ENCODE measurements around the gene TAX1BP3.

TAX1BP3 gene

GRCh38 chr17:3657874-3658783 lies 10.2 kb downstream of the TAX1BP3 start:
- no peak for DNase-seq

DNA sequence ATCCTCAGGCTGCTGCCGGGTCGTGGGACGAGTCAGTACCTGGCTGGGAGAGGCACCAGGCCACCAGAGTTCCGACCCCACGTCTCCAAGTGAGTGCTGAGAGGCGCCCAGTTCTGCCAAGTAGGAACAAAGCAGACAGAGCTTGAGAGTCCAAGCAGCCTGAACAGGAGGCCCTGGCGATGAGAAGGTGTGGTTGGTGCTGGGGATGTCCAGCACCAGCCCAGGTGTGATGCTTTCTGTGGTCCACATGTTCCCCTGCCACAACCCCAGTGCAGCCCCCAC lies 10.8 kb downstream of the TAX1BP3 start:
- DNase-seq: no peak

DNA sequence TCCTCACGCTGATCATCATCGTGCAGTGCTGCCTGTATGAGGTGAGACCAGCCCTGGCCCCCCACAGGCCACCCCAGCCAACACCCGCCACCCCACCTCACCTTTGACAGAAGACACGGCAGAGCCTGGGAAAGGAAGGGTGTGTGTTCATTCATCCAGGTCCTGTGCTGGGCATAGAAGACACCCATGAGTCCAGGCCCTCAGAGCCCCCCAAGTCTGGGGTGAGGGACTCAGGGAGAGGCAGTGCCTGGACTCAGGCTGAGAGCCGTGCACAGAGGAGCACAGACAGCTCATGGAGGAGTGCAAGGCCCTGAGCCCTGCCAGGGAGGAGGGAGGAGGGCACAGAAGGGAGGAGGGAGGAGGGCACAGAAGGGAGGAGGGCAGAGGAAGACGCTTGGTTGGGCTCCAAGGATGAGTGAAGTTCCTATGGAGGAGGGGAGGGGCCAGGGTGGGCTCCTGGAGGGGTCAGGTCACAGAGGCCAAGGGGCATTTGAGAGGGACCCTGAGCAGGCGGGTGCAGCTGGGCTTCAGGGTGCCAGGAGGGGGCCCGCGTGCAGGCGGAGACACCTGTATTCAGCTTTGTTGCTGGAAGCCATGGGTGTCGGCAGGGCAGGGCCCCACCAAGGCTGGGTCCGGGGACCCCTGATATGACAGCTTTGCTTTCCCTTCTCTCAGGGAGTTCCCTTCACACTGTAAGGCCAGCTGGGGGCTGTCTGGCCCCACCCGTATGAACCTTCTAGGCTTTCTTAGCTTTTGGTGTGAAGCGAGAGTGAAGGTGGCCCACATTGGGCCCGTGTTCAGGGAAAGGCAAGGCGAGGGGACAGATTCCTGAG lies 11.4 kb downstream of the TAX1BP3 start:
- DNase-seq: no peak

DNA sequence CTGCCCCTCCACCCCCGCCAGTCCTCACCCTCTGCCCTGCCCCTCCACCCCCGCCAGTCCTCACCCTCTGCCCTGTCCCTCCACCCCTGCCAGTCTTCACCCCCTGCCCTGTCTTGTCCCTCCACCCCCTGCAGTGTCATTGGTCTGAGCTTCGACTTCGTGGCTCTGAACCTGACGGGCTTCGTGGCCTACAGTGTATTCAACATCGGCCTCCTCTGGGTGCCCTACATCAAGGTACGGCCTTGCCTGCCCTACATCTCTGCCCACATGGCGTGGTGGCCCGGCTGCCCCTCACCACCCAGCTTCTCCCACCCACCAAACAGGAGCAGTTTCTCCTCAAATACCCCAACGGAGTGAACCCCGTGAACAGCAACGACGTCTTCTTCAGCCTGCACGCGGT lies 12.0 kb downstream of the TAX1BP3 start:
- no peak for DNase-seq

GRCh38 chr17:3655766-3656165 lies 12.6 kb downstream of the TAX1BP3 start:
- DNase-seq: no peak

DNA sequence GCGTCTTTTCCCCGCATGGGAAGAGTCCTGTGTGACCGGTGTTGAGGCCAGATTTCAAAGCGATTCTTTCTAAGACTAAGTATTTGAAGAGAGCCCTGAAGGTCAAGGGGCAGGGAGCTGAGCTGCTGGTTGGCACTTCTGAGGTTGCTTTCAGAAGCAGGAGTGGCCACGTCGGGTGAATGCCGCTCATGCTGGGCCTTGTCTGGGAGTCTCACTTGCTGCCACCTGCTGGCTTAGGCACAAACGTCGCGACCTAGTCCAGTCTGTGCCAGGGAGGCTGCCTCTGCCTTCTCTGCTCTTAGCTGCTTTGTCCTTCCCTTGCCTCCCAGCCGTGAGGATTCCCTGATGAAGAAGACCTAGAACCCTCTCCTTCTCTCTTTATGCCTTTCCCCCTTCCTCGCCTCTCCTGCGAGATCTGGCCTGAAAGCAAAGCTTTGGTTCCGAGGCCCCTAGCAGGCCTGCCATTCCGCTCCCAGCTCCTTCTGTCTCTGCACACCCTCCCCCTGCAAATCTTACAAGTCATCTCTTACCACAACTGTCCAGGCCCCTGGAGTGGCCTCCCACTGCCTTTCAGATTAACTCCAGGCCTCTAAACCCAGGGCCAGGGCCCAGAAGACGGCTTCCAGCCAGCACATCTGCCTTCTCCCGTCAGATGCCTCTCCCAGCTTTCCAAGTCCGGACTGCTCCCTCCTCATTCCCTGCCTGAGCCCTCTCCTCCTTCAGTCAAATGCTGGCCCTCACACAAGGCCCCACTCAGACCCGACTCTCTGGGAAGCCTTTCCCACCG lies 20.4 kb downstream of the TAX1BP3 start:
- peak; percentile 31 for DNase-seq

DNA sequence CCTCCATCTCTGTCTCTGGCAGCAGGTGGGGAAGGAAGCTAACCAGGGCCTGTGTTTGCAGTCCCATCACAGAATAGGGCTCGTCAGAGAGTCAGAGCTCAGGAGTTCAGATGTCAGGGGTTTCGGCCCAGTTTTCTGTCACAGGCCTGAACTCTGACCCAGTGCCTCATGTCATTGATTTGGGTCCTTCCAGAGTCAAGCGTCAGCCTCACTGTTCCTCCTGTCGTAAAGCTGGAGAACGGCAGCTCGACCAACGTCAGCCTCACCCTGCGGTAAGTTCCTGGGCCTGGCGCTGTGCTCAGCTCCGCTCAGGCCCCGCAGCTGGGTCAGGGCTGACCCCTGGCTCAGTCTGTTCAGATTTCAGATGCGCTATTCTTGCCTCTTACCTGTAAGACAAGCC lies 21.1 kb downstream of the TAX1BP3 start:
- no peak for DNase-seq

- no peak for DNase-seq
Measured at GRCh38 chr17:3645310-3645709, 23.1 kb downstream of the TAX1BP3 start.

- DNase-seq: no peak
Measured at GRCh38 chr17:3643889-3644349, 24.5 kb downstream of the TAX1BP3 start.

DNA sequence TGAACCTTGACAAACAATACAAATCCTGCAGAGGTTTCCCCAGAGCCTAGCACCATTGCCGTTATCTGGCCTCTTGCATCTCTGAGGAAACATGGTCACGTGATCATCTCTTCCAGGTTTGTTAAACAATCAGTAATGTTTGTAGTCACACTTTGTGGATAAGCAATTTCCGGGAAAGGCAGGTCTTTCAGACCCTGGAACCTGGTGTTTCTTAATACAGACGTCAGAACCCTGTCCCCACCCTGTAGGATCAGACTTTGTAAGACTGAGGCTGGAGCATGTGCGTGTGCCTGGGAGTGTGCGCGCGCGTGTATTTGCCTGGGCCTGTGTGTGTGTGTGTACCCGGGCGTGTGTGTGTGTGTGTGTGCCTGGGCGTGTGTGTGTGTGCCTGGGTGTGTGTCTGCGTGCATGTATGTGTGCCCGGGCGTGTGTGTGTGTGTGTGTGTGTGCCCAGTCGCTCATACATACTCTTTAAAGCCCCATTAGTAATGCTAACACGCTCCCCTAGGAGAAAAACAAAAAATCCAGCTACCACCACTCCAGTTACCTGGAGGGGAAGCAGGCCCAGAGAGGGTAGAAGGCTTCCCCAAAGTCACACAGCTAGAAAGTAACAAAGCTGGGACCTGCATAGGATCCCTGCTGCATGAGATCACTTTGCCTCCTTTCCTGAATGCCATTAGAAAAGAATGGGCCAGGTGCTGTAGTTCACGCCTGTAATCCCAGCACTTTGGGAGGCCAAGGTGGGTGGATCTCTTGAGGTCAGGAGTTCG lies 26.5 kb downstream of the TAX1BP3 start:
- no peak for DNase-seq

- DNase-seq: no peak
Measured at GRCh38 chr17:3641014-3641413, 27.4 kb downstream of the TAX1BP3 start.

GRCh38 chr17:3639981-3640596 lies 28.3 kb downstream of the TAX1BP3 start:
- no peak for DNase-seq

DNA sequence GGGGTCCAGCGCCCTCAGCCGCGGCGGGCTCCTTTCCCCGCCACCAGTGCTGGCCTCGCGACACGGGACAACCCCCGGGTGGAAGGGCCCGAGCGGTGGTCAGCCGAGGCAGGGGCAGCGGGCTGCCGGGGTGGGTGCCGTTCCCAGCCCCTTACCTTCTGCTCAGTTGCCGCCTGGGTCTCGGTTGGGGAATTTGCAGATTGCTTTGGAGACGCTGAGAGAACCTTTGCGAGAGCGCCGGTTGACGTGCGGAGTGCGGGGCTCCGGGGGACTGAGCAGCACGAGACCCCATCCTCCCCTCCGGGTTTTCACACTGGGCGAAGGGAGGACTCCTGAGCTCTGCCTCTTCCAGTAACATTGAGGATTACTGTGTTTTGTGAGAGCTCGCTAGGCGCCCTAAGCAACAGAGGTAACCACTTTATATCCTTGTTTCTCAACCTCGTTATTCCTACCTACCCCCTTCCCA lies 31.4 kb downstream of the TAX1BP3 start:
- DNase-seq: peak; percentile 6

DNA sequence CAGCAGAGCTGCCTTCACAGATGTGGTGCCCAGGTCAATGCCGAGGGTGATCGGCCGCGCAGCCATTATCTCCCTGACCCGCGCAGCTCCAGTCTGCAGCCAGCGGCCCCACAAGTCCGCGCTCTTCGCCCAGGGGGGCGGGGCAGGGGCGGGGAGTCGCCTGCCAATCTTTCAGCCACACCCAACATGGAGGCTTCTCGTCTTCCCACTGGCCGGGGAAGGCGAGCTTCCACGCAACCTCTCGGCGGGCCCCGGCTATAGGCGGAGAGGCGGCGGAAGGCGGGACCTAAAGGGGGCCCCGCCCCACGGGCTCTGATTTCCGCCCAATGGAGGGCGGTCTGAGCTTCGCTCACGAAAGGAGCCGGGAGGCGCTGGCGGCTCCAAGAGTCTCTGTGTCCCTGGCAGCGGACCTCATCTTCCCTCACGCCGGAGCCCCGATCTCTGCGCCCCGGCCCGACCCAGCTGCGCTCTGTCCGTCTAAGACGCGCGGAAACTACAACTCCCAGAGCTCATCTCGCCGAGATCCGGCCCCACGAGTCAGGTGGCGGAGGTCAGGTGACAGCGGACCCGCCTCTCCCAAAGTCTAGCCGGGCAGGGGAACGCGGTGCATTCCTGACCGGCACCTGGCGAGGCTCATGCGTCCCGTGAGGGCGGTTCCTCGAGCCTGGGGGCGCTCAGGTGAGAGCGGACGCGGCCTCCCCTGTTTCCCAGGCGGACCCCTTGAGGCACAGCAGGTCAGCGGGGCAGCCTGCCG lies 32.0 kb downstream of the TAX1BP3 start, which contains the start of the genes CTNS and SHPK:
Gene CTNS, plus strand, starts transcription at position 607 of the 754 bp plus-strand sequence. CDS start 3,447 bp downstream, outside the sequence.
Gene SHPK, minus strand, starts transcription at position 97 of the 754 bp plus-strand sequence. Its CDS starts 31 bp downstream, at position 66.
- DNase-seq: peak; percentile 95

- no peak for DNase-seq
Measured at GRCh38 chr17:3635474-3636153, 32.8 kb downstream of the TAX1BP3 start.

GRCh38 chr17:3632287-3632686 lies 36.1 kb downstream of the TAX1BP3 start:
- no peak for DNase-seq

GRCh38 chr17:3630781-3631180 lies 37.6 kb downstream of the TAX1BP3 start:
- no peak for DNase-seq

DNA sequence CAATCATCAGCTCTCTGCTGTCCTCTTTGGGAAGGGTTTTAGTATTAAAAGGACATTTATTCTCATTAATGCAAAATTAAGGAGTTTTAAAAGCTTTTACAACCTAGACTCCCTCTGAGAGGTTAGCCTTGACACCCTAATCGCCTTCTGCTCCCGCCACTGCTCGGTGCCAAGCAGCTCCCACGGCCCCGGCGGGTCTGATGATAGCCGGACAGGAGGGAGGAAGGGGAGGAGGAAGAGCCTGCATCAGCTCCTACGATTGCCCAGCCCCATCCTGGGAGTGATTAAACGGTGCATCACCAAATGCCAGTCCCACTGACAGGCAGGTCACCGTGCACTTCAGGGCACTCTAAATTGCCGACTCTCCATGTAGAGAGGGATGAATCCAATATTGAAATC lies 40.6 kb downstream of the TAX1BP3 start:
- no peak for DNase-seq

- DNase-seq: no peak
Measured at GRCh38 chr17:3626831-3627768, 41.3 kb downstream of the TAX1BP3 start.
